Mesothelial cell of epicardium (in vitro differentiated cells): ENCODE results near the gene FAM76A. TPM values are rescaled to one million over a fixed set of nuclear protein-coding genes. Genes with fewer than 3 reads are reported as not detected.
"Not testable (repeated sequence)": the region's sequence is repeated elsewhere in the genome, so short reads cannot be mapped to it uniquely, and the experiment has no call there.

Experiments
- DNase-seq, 2 experiments: peaks; one replicate each; pipeline ENCODE4 v3.0.0; 2021; ENCODE audit warnings: low spot score in 2 of 2; ENCODE audit not compliant: unreplicated experiment in 2 of 2
- H3K27ac Mint-ChIP-seq: 2 replicates; pipeline ENCODE4 v1.8.0; 2021; ENCODE audit warnings: mixed read lengths
- H3K27me3 Mint-ChIP-seq: 2 replicates; pipeline ENCODE4 v1.8.0; 2021; ENCODE audit warnings: low read depth, mixed read lengths
- H3K36me3 Mint-ChIP-seq: 2 replicates; pipeline ENCODE4 v1.8.0; 2021; ENCODE audit warnings: mixed read lengths
- H3K4me1 Mint-ChIP-seq: 2 replicates; pipeline ENCODE4 v1.8.0; 2021; ENCODE audit warnings: mixed read lengths
- H3K4me3 Mint-ChIP-seq: 2 replicates; pipeline ENCODE4 v1.8.0; 2021; ENCODE audit warnings: mild to moderate bottlenecking, moderate library complexity, mixed read lengths
- H3K9me3 Mint-ChIP-seq: 2 replicates; pipeline ENCODE4 v1.8.0; 2021; ENCODE audit warnings: mixed read lengths
- total RNA-seq: library from RNA; stranded (reverse); gene quantifications from 3 replicates; pipeline ENCODE4 v1.2.1, GENCODE V29; 2021
- TF ChIP-seq, protein P1 (sequence below): fragments of 200-600 bp; sonication (generic); IDR thresholded peaks from one replicate; pipeline ENCODE4 v1.5.0; 2021; ENCODE audit warnings: antibody characterized with exemption; ENCODE audit not compliant: unreplicated experiment

The FAM76A gene
- total RNA-seq, 1 donor from 2014 or later: 12.4 TPM

GRCh38 chr1:27787895-27788294 is 62.1 kb downstream of the FAM76A start:
- no peak for DNase-seq
- TF ChIP-seq, protein P1, sequence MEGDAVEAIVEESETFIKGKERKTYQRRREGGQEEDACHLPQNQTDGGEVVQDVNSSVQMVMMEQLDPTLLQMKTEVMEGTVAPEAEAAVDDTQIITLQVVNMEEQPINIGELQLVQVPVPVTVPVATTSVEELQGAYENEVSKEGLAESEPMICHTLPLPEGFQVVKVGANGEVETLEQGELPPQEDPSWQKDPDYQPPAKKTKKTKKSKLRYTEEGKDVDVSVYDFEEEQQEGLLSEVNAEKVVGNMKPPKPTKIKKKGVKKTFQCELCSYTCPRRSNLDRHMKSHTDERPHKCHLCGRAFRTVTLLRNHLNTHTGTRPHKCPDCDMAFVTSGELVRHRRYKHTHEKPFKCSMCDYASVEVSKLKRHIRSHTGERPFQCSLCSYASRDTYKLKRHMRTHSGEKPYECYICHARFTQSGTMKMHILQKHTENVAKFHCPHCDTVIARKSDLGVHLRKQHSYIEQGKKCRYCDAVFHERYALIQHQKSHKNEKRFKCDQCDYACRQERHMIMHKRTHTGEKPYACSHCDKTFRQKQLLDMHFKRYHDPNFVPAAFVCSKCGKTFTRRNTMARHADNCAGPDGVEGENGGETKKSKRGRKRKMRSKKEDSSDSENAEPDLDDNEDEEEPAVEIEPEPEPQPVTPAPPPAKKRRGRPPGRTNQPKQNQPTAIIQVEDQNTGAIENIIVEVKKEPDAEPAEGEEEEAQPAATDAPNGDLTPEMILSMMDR: no peak
- Mint-ChIP-seq H3K36me3 (peaks cover 9% of the 10 kb centered on the region), H3K4me3 (no peak overlapping the region), H3K4me1 (peaks cover 12% of the 10 kb centered on the region), H3K27ac (peak overlapping the region; percentile 10), H3K9me3 (no peaks in the 10 kb centered on the region), H3K27me3 (no peaks in the 10 kb centered on the region)

GRCh38 chr1:27789540-27790041 is 63.8 kb downstream of the FAM76A start:
- H3K27ac Mint-ChIP-seq: no peak overlapping the region
- peaks cover 15% of the 10 kb centered on the region for H3K36me3 Mint-ChIP-seq
- TF ChIP-seq, protein P1: no peak
- no peaks in the 10 kb centered on the region for H3K27me3 Mint-ChIP-seq
- H3K4me3 Mint-ChIP-seq: no peak overlapping the region
- peaks cover 12% of the 10 kb centered on the region for H3K4me1 Mint-ChIP-seq
- DNase-seq: no peak
- H3K9me3 Mint-ChIP-seq: no peaks in the 10 kb centered on the region

DNA sequence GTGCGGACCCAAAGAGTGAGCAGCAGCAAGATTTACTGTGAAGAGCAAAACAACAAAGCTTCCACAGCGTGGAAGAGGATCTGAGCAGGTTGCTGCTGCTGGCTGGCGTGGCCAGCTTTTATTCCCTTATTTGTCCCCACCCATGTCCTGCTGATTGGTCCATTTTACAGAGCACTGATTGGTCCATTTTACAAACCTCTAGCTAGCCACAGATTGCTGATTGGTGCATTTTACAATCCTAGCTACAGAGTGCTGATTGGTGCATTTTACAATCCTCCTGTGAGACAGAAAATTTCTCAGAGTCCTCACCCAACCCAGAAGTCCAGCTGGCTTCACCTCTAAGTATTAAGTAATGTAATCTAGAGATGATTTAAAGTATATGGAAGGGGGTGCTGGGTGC is 64.5 kb downstream of the FAM76A start:
- not testable (repeated sequence) for H3K27ac Mint-ChIP-seq, H3K9me3 Mint-ChIP-seq, DNase-seq, H3K27me3 Mint-ChIP-seq, H3K4me3 Mint-ChIP-seq
- H3K36me3 Mint-ChIP-seq: peaks cover 19% of the 10 kb centered on the region
- H3K4me1 Mint-ChIP-seq: peaks cover 12% of the 10 kb centered on the region

DNA sequence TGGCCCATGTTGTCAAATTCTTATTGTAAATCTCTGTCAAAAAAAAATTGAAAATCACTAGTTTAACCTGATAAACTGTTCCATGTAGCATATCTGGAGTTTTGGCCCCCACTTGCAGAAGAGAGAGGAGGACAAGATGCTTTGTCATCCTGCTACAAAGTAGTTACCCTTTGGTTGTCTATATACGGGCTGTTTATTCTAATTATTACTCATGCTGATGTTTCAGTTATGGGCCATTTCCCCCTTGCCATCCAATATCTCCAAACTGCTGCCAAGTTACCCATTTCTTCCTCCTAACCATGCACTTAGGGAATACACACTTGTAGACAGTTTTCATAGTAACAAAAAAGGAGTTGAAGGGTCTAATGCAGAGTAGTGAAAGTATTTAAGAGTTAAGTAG is 69.8 kb downstream of the FAM76A start:
- Mint-ChIP-seq H3K36me3 (peaks cover 32% of the 10 kb centered on the region), H3K27ac (no peak overlapping the region), H3K9me3 (no peaks in the 10 kb centered on the region), H3K4me1 (no peaks in the 10 kb centered on the region), H3K27me3 (no peaks in the 10 kb centered on the region), H3K4me3 (no peak overlapping the region)
- TF ChIP-seq, protein P1: no peak
- no peak for DNase-seq

GRCh38 chr1:27804791-27805190 is 79.0 kb downstream of the FAM76A start:
- no peak overlapping the region for H3K27ac Mint-ChIP-seq
- no peaks in the 10 kb centered on the region for H3K27me3 Mint-ChIP-seq
- TF ChIP-seq, protein P1: no peak
- H3K4me1 Mint-ChIP-seq: no peaks in the 10 kb centered on the region
- peaks cover 26% of the 10 kb centered on the region for H3K36me3 Mint-ChIP-seq
- no peak overlapping the region for H3K4me3 Mint-ChIP-seq
- DNase-seq: no peak
- no peaks in the 10 kb centered on the region for H3K9me3 Mint-ChIP-seq

DNA sequence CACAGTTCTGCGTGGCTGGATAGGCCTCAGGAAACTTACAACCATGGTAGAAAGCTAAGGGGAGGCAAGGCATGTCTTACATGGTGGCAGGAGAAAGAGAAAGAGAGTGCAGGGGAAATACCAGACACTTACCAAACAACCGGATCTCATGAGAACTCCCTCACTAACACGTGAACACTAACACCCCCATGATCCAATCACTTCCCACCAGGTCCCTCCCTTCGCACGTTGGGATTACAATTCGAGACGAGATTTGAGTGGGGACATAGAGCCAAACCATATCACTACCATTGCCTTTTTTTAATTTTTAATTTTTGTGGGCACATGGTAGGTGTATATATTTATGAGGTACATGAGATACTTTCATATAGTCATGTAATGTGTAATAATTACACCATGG is 81.0 kb downstream of the FAM76A start:
- TF ChIP-seq, protein P1: no peak
- peaks cover 24% of the 10 kb centered on the region for H3K36me3 Mint-ChIP-seq
- no peak overlapping the region for H3K4me3 Mint-ChIP-seq
- no peaks in the 10 kb centered on the region for H3K27me3 Mint-ChIP-seq
- no peaks in the 10 kb centered on the region for H3K4me1 Mint-ChIP-seq
- DNase-seq: no peak
- no peaks in the 10 kb centered on the region for H3K9me3 Mint-ChIP-seq
- no peak overlapping the region for H3K27ac Mint-ChIP-seq
